Effector CD4-positive, alpha-beta T cell (primary cell): Measurements from ENCODE around the gene BAK1.
"Not testable (repeated sequence)": the region's sequence is repeated elsewhere in the genome, so short reads cannot be mapped to it uniquely, and the experiment has no call there.

Experiments
- DNase-seq: peaks from one replicate; pipeline ENCODE4 v3.0.0-alpha.2; 2020

Gene BAK1

GRCh38 chr6:33585403-33586107 lies 5.5 kb upstream of the BAK1 start:
- peak; percentile 85 for DNase-seq

- no peak for DNase-seq
Observed at GRCh38 chr6:33584700-33585402, 4.8 kb upstream of the BAK1 start.

- DNase-seq, result no peak
Observed at GRCh38 chr6:33583591-33584155, 3.6 kb upstream of the BAK1 start.

- no peak for DNase-seq
Observed at GRCh38 chr6:33581186-33581585, 1.1 kb upstream of the BAK1 start.

- DNase-seq, result no peak
Observed at GRCh38 chr6:33578588-33579011, 1.5 kb downstream of the BAK1 start.

GRCh38 chr6:33578164-33578563 lies 1.9 kb downstream of the BAK1 start:
- no peak for DNase-seq

GRCh38 chr6:33577718-33578117 lies 2.4 kb downstream of the BAK1 start:
- DNase-seq, result no peak

GRCh38 chr6:33577106-33577535 lies 3.0 kb downstream of the BAK1 start:
- DNase-seq, result no peak

GRCh38 chr6:33576668-33577067 lies 3.4 kb downstream of the BAK1 start:
- no peak for DNase-seq

- DNase-seq, result no peak
Observed at GRCh38 chr6:33575211-33575610, 4.9 kb downstream of the BAK1 start.

- DNase-seq, result no peak
Observed at GRCh38 chr6:33571637-33572316, 8.3 kb downstream of the BAK1 start.

GRCh38 chr6:33570806-33571636 lies 9.1 kb downstream of the BAK1 start:
- DNase-seq, result peak; percentile 89

GRCh38 chr6:33568826-33569570 lies 11.1 kb downstream of the BAK1 start:
- DNase-seq, result no peak

- DNase-seq, result no peak
Observed at GRCh38 chr6:33567836-33568235, 12.2 kb downstream of the BAK1 start.

GRCh38 chr6:33566182-33567084 lies 13.6 kb downstream of the BAK1 start:
- no peak for DNase-seq

- DNase-seq, result no peak
Observed at GRCh38 chr6:33558801-33559200, 21.3 kb downstream of the BAK1 start.

- DNase-seq, result no peak
Observed at GRCh38 chr6:33557376-33557775, 22.7 kb downstream of the BAK1 start.

- not testable (repeated sequence) for DNase-seq
Observed at GRCh38 chr6:33552883-33553282, 27.2 kb downstream of the BAK1 start.

- no peak for DNase-seq
Observed at GRCh38 chr6:33552252-33552651, 27.8 kb downstream of the BAK1 start.

GRCh38 chr6:33551538-33551937 lies 28.5 kb downstream of the BAK1 start:
- DNase-seq, result no peak

GRCh38 chr6:33549896-33550295 lies 30.2 kb downstream of the BAK1 start:
- no peak for DNase-seq
